D721Med (cell line): ENCODE data around the gene SNX30.

Source experiments
- DNase-seq: peaks from one replicate; pipeline ENCODE4 v3.0.0; 2011; ENCODE audit warnings: low spot score; ENCODE audit not compliant: insufficient read length
- FAIRE-seq: peaks from 2 replicates; lab custom pipeline; 2011; peaks lifted over from hg19 to GRCh38; lab: Jason Lieb, UNC
- CTCF ChIP-seq: IDR thresholded peaks from 2 replicates; pipeline ENCODE4 v1.5.1; 2012; ENCODE audit warnings: mild to moderate bottlenecking, control low read depth; ENCODE audit not compliant: insufficient read depth; ENCODE audit errors: missing control alignments

The SNX30 gene

GRCh38 chr9:112887381-112887780 is 136.8 kb downstream of the SNX30 start:
- no peak for FAIRE-seq
- no peak for DNase-seq
- TF ChIP-seq CTCF: no peak

GRCh38 chr9:112890106-112891081 is 139.8 kb downstream of the SNX30 start, which contains the start of gene SLC46A2:
SLC46A2 (minus strand) TSS chr9:112890876; CDS start chr9:112890681, 195 bp downstream.
- TF ChIP-seq CTCF: no peak
- FAIRE-seq (no peak), DNase-seq (no peak)

GRCh38 chr9:112891521-112891920 is 141.0 kb downstream of the SNX30 start:
- DNase-seq: no peak
- no peak for FAIRE-seq

GRCh38 chr9:112892981-112893380 is 142.4 kb downstream of the SNX30 start:
- FAIRE-seq (no peak), DNase-seq (no peak)

More at GRCh38 chr9:112891521-112891920, 141.0 kb downstream of the SNX30 start:
- TF ChIP-seq CTCF: no peak

GRCh38 chr9:112894041-112894440 is 143.5 kb downstream of the SNX30 start:
- no peak for TF ChIP-seq CTCF
- no peak for FAIRE-seq
- DNase-seq: no peak

More at GRCh38 chr9:112892981-112893380, 142.4 kb downstream of the SNX30 start:
- no peak for TF ChIP-seq CTCF

GRCh38 chr9:112894699-112895098 is 144.1 kb downstream of the SNX30 start:
- no peak for TF ChIP-seq CTCF
- FAIRE-seq (no peak), DNase-seq (no peak)

GRCh38 chr9:112896131-112896530 is 145.6 kb downstream of the SNX30 start:
- no peak for DNase-seq
- no peak for FAIRE-seq
- TF ChIP-seq CTCF: no peak
